ENCODE results near the gene TFAP2B. TPM values are rescaled to one million over a fixed set of nuclear protein-coding genes. Genes with fewer than 3 reads are reported as not detected.

Gene TFAP2B
- polyA plus RNA-seq, 3 donors from 2014 or later = not detected

DNA sequence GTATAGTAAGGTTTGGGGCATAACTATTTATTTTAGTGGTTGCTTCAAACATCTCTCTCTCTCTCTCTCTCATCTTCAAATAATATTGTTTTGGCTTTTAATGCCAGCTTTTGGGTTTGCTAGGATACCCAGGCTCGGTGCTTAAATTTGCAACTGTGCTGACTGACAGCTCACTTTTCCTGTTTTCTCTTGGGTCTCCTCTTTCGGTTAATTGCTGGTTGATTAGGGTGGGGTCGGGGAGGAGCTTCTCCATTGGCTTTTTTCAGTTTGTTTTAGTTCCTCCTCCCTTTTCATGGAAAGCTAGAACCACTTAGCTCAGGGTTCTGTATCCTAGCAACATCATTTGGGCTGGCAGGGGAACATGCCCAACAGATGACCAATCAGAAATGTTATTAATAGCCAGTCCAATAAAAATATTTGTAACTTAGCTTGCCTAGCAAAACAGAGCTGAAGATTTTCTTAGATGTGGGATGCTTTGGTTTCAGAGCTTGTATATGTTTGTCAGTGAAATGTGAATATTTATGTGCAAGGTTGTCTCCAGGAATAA is 11.3 kb downstream of the TFAP2B start:
- Mint-ChIP-seq H3K9me3 (peaks cover 5 to 66% (median 17%) of the 10 kb centered on the region in 6 donors), H3K27me3 (ENCODE audit: low read depth in 3 of 3) (peaks cover 12 to 17% (median 13%) of the 10 kb centered on the region in 3 donors), H3K27ac (no peak overlapping the region), H3K4me3 (no peak overlapping the region), H3K36me3 (peaks cover 0 to 4% (median 4%) of the 10 kb centered on the region in 3 donors), H3K4me1 (no peaks in the 10 kb centered on the region)
- no peak for DNase-seq

DNA sequence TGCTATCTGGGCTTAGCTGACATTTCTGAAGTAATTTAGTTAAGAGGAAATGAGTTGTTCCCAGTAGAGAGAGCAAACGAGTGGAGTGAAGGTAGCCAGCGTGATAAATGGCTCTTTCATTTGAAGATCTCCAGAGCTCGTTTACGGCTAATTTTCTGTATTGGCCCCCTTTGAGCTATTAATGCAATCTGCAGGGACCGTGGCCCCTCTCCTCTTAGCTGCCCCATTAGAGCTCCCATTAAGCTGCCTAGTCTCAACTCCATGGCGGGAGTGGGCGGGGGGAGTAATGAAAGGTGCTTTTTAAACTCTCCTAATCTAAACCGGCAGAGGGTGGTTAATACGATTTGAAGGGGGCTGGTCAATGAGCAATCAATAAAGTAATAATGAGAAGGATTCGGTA is 12.5 kb downstream of the TFAP2B start:
- Mint-ChIP-seq H3K4me3 (no peak overlapping the region), H3K27me3 (ENCODE audit: low read depth in 3 of 3) (peaks cover 9 to 15% (median 9%) of the 10 kb centered on the region in 3 donors), H3K4me1 (no peaks in the 10 kb centered on the region), H3K9me3 (peaks cover 5 to 68% (median 16%) of the 10 kb centered on the region in 6 donors), H3K36me3 (peaks cover 0 to 4% (median 0%) of the 10 kb centered on the region in 3 donors), H3K27ac (no peak overlapping the region)
- DNase-seq = no peak

DNA sequence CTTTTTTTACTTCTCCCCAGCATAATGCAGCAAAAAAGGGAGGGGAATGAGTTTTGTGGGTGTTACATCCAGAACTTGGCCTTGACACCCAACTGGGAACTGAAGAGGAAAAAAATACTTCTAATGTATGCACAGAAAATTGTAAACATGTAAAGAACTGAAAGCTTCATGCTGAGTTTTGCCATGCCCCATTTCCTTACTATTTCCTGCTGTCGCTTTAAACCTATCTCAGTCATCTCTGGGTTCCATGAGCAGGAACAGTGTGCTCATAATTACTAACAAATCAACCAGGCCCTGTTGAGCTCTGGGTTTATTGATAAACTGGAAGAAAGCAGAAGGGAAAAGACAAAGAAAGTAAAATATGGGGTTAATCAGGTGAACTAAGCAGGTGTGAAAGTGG is 14.2 kb downstream of the TFAP2B start:
- H3K27ac Mint-ChIP-seq = no peak overlapping the region
- no peaks in the 10 kb centered on the region for H3K4me1 Mint-ChIP-seq
- H3K36me3 Mint-ChIP-seq = peaks cover 0 to 3% (median 0%) of the 10 kb centered on the region in 3 donors
- no peak for DNase-seq
- H3K27me3 Mint-ChIP-seq (ENCODE audit: low read depth in 3 of 3) = peaks cover 9 to 14% (median 9%) of the 10 kb centered on the region in 3 donors
- peaks cover 4 to 70% (median 15%) of the 10 kb centered on the region in 6 donors for H3K9me3 Mint-ChIP-seq
- no peak overlapping the region for H3K4me3 Mint-ChIP-seq

DNA sequence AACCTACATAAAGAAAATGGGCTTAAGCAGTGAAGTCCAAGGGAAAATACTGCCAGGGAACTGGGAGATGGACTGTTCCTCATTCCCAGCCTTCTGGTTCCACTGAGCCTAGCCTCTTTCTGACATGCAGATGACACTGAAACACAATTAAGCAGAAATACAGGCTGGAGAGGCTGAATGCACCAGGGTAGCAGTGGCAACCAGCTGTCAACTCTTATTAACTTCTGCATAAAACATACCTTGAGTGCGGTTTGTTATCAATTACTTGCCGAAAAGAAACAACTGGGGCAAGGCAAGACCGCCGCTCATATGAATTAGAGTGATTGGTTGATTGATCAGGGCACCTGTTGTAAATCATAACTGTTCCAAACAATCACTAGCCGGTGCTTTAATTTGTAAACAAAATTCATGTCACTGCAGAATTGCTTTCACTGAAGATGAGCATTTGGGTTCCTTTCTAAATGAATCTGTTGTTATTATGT is 16.3 kb downstream of the TFAP2B start:
- DNase-seq = no peak
- no peaks in the 10 kb centered on the region for H3K4me1 Mint-ChIP-seq
- H3K27ac Mint-ChIP-seq = no peak overlapping the region
- H3K4me3 Mint-ChIP-seq = no peak overlapping the region
- peaks cover 9 to 14% (median 9%) of the 10 kb centered on the region in 3 donors for H3K27me3 Mint-ChIP-seq (ENCODE audit: low read depth in 3 of 3)
- peaks cover 4 to 71% (median 15%) of the 10 kb centered on the region in 6 donors for H3K9me3 Mint-ChIP-seq
- H3K36me3 Mint-ChIP-seq = peaks cover 0 to 3% (median 0%) of the 10 kb centered on the region in 3 donors

DNA sequence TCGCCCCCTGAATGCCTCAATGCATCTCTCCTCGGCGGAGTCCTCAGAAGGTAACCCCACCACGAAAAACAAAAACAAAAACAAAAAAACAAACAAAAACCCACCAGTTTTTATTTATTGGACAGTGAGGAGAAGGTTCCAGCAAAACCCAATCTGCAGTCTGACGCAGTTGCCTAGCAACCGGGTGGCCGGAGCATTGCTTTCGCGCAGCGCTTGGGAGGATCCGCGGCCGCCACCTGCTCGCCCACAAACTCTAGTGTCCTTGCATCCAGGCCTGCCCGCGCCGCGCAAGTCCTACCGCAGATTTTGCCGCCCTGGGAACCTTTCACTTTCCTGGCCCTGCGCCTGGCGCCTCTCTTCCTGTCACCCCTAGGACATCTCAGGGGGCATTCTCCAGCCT is 17.6 kb downstream of the TFAP2B start:
- H3K4me3 Mint-ChIP-seq = no peak overlapping the region
- H3K36me3 Mint-ChIP-seq = peaks cover 0 to 4% (median 3%) of the 10 kb centered on the region in 3 donors
- peaks cover 8 to 10% (median 9%) of the 10 kb centered on the region in 3 donors for H3K27me3 Mint-ChIP-seq (ENCODE audit: low read depth in 3 of 3)
- no peaks in the 10 kb centered on the region for H3K4me1 Mint-ChIP-seq
- peaks cover 6 to 77% (median 13%) of the 10 kb centered on the region in 6 donors for H3K9me3 Mint-ChIP-seq
- no peak overlapping the region for H3K27ac Mint-ChIP-seq
- no peak for DNase-seq

DNA sequence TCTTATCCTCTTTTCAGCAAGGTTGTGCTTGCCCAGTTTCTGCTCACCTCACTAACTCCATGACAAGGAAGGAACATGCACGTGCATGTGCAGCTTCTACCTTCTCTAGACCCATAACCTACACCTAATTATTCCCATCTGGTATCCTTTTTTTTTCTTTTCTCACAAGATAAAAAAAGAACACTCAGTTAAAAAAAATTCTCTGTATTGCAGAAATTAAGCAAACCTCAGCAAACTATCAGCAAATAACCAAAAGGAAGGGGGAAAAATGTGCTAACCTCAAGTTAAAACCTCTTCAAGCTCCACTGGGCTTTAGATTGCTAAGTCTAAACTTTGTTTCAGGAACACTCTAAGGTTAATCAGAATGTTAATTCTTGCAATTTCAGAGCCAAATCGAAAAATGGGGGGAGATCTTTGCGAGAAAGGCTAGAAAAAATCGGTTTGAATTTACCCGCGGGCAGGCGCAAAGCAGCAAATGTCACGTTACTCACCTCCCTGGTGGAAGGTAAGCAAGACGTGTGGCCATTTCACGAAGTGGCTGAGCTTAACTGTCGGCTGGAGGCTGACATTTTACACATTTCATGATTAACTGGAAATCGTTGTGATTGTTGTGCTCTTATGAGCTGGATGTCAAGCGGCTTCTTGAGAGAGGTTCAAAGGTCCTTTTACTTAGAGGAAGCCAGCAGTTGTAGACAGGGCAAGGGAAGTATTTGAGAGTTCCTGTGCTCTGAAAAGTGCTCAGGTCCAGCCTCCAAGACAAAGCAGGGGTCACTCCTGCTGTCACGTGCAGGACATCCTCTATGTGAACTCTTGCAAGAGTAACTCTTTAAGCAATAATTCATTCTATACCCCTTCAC is 19.1 kb downstream of the TFAP2B start:
- Mint-ChIP-seq H3K4me3 (no peak overlapping the region), H3K9me3 (peaks cover 6 to 73% (median 15%) of the 10 kb centered on the region in 6 donors), H3K36me3 (peaks cover 0 to 4% (median 3%) of the 10 kb centered on the region in 3 donors), H3K27ac (no peak overlapping the region), H3K4me1 (no peaks in the 10 kb centered on the region), H3K27me3 (ENCODE audit: low read depth in 3 of 3) (peaks cover 10 to 14% (median 11%) of the 10 kb centered on the region in 3 donors)
- DNase-seq = no peak

DNA sequence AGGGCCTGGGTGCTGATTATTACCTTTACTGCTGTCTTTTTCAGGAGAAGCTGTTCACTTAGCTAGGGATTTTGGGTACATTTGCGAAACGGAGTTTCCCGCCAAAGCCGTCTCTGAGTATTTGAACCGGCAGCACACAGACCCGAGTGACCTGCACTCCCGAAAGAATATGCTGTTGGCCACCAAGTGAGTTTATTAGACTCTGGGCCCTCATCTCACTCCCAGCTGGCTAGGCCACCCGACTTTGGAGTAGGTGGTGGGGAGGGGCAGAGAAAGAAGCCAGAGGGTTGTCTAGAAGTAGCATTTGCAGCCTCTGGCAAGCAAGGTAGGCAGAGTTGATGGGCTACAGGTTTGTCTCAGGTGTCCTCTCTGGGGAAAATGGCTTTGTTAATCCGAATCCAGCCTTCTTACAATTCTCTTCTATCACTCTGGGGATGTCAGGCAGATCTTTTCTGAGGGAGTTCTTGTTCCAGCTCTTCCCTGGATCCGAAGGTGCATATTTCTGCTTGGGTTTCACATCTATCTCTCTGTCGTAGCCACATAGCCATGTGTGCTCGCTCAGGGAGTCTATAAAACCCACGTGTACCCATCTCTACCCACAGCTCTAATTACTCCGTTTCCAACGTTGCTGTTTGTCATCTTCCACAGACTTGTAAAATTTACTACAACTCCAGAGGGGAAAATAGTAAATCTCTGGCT is 21.6 kb downstream of the TFAP2B start:
- DNase-seq = no peak
- peaks cover 18 to 73% (median 19%) of the 10 kb centered on the region in 6 donors for H3K9me3 Mint-ChIP-seq
- no peak overlapping the region for H3K4me3 Mint-ChIP-seq
- H3K4me1 Mint-ChIP-seq = no peaks in the 10 kb centered on the region
- peaks cover 0 to 4% (median 3%) of the 10 kb centered on the region in 3 donors for H3K36me3 Mint-ChIP-seq
- no peak overlapping the region for H3K27ac Mint-ChIP-seq
- peaks cover 3 to 19% (median 13%) of the 10 kb centered on the region in 3 donors for H3K27me3 Mint-ChIP-seq (ENCODE audit: low read depth in 3 of 3)

DNA sequence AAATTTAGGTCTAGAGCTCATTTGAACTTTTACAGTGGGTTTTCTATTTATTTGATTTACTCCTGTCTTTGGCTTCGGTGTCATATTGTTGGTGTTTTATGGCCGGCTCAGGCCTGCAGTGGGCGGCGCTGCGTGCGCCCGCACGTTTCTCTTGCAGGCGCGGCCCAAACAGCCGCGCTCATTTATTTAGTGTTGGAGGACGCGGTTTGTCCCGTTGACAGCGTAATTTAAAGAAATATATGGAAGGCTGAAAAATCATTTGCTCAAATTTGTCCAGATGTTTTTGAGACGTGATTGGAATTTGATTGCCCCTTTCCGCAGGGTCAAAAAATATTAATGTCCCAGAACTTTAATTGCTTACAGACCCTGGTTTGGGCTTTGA is 22.1 kb downstream of the TFAP2B start:
- no peak overlapping the region for H3K4me3 Mint-ChIP-seq
- peaks cover 17 to 68% (median 20%) of the 10 kb centered on the region in 6 donors for H3K9me3 Mint-ChIP-seq
- H3K27ac Mint-ChIP-seq = no peak overlapping the region
- no peaks in the 10 kb centered on the region for H3K4me1 Mint-ChIP-seq
- peaks cover 0 to 4% (median 3%) of the 10 kb centered on the region in 3 donors for H3K36me3 Mint-ChIP-seq
- DNase-seq = no peak
- peaks cover 3 to 16% (median 15%) of the 10 kb centered on the region in 3 donors for H3K27me3 Mint-ChIP-seq (ENCODE audit: low read depth in 3 of 3)

DNA sequence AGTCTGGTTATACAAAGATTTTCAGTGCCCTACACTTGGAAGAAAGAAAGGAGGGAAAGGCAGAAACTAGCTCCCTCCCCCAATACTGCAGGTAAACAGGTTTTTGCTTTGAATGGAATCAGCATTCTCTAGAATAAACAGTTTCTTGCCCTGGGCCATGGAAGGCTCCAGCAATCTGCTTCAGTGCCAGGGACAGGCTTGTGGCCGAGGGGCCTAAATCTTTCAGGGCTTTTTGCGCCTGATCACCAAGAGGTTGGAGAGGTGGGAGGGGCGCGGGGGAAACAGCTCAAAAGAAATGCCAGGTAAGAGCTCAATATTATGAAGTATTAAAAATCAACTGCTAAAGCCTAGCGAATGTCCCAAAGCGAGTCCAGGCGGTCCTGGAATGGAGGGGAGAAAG is 23.8 kb downstream of the TFAP2B start:
- Mint-ChIP-seq H3K27me3 (ENCODE audit: low read depth in 3 of 3) (peaks cover 3 to 19% (median 18%) of the 10 kb centered on the region in 3 donors), H3K4me1 (no peaks in the 10 kb centered on the region), H3K27ac (no peak overlapping the region), H3K9me3 (peaks cover 9 to 66% (median 23%) of the 10 kb centered on the region in 6 donors), H3K36me3 (peaks cover 0 to 10% (median 0%) of the 10 kb centered on the region in 3 donors), H3K4me3 (no peak overlapping the region)
- no peak for DNase-seq

DNA sequence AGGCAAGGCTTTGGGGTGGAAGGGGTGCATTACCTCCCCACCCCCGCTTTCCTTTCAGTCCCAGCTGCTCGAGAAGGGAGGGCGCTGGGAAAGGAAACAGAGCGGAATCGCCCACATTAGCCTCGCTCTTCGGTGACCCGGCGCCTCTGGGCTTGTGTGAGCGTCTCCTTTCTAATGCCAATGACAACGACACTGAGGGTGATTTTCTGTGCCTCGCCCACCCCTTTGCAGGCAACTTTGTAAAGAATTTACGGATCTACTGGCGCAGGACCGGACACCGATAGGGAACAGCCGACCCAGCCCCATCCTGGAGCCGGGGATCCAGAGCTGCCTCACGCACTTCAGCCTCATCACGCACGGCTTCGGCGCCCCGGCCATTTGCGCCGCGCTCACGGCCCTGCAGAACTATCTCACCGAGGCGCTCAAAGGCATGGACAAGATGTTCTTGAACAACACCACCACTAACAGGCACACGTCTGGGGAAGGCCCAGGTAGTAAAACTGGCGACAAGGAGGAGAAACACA is 24.3 kb downstream of the TFAP2B start:
- no peak for DNase-seq
- Mint-ChIP-seq H3K4me1 (no peaks in the 10 kb centered on the region), H3K36me3 (peaks cover 0 to 10% (median 0%) of the 10 kb centered on the region in 3 donors), H3K4me3 (no peak overlapping the region), H3K9me3 (peaks cover 9 to 67% (median 25%) of the 10 kb centered on the region in 6 donors), H3K27ac (no peak overlapping the region), H3K27me3 (ENCODE audit: low read depth in 3 of 3) (peaks cover 4 to 19% (median 18%) of the 10 kb centered on the region in 3 donors)

DNA sequence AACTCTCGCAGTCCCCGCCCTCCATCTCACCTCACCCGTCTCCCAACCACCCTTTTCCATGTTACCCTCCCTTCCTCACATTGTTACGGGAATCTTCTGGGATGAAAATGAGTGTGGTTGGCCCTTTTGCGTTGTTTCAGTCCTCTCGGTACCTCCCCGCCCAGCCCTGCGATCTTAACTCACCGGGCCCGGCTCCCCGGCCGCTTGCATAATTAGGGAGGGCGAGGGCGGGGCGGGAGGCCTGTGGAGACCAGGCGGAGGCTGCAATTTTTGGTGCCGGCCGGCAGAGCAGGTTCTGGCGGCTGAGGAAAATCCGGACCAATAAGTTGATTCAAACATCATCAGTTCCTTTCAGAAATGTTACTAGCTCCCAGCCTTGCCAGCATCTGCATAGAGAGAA is 25.2 kb downstream of the TFAP2B start:
- Mint-ChIP-seq H3K4me1 (no peaks in the 10 kb centered on the region), H3K9me3 (peaks cover 11 to 66% (median 25%) of the 10 kb centered on the region in 6 donors), H3K36me3 (peaks cover 0 to 13% (median 3%) of the 10 kb centered on the region in 3 donors), H3K27me3 (ENCODE audit: low read depth in 3 of 3) (peaks cover 9 to 23% (median 18%) of the 10 kb centered on the region in 3 donors), H3K4me3 (no peak overlapping the region), H3K27ac (no peak overlapping the region)
- DNase-seq = no peak

DNA sequence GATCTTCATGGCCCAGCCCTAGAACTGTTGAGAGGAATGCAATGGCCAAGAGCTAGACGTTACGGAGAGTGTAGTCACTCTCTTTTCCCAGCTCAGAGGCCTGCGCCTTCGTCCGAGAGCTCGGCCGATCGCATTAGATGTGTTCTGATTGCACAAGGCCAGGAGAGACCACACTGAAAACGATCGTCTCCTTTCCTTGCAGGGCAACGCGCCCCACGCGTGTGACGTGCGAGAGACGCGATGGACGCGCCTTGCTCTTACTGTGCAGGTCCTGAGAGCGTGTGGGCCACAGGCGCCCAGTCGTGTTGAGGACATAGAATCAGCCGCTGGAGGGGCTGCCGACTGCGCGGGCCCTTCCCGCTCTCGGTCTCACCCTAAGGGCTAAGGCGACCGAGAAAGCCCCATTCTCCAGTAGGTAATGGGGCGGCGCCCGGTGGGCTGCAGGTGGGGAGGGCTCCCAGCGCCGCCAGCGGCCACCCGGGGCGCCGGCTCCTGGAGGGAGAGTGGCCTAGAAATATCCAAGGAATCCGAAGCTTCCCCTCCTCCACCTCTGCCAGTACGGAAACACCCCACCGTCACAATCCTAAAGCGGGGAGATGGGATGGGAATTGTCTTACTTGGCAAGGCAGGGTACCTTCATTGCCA is 26.9 kb downstream of the TFAP2B start:
- Mint-ChIP-seq H3K9me3 (peaks cover 14 to 65% (median 29%) of the 10 kb centered on the region in 6 donors), H3K27ac (no peak overlapping the region), H3K4me3 (no peak overlapping the region), H3K4me1 (no peaks in the 10 kb centered on the region), H3K27me3 (ENCODE audit: low read depth in 3 of 3) (peaks cover 12 to 27% (median 21%) of the 10 kb centered on the region in 3 donors), H3K36me3 (peaks cover 0 to 10% (median 3%) of the 10 kb centered on the region in 3 donors)
- no peak for DNase-seq
